Breast epithelium (tissue), 3 donors: ENCODE results near the gene NUCKS1.

ENCODE experiments used
- CTCF ChIP-seq, 3 donors: fragments of 450-650 bp; IDR thresholded peaks; one replicate each; pipeline ENCODE4 v1.5.1; 2016 to 2017; ENCODE audit warnings: antibody characterized with exemption in 3 of 3, mild to moderate bottlenecking in 3 of 3, moderate library complexity in 3 of 3
- POLR2A ChIP-seq: fragments of 450-650 bp; IDR thresholded peaks from one replicate; pipeline ENCODE4 v1.6.1; 2016; ENCODE audit warnings: antibody characterized with exemption, mild to moderate bottlenecking, moderate library complexity
- POLR2AphosphoS5 ChIP-seq, 3 donors: sonication (generic); formaldehyde crosslinking; IDR thresholded peaks; one replicate each; pipeline ENCODE4 v1.6.1; 2017; ENCODE audit warnings: antibody characterized with exemption in 3 of 3

GRCh38 chr1:205681364-205681763, 68.6 kb downstream of the NUCKS1 start:
- TF ChIP-seq POLR2AphosphoS5 (IDR thresholded peaks at IDR 0.05) (no peak), POLR2A (no peak), CTCF (IDR thresholded peaks at IDR 0.05) (no peak)
